ENCODE data around the gene TEX11.
"Not testable (repeated sequence)": the region's sequence is repeated elsewhere in the genome, so short reads cannot be mapped to it uniquely, and the experiment has no call there.

The TEX11 gene

GRCh38 chrX:70587158-70587557 lies 321.4 kb downstream of the TEX11 start:
- not testable (repeated sequence) for DNase-seq (ENCODE audit: low spot score)

GRCh38 chrX:70577442-70577841 lies 331.1 kb downstream of the TEX11 start:
- no peak for DNase-seq (ENCODE audit: low spot score)

- DNase-seq (ENCODE audit: low spot score) = not testable (repeated sequence)
These were observed 338.5 kb downstream of the TEX11 start for GRCh38 chrX:70569922-70570576.

GRCh38 chrX:70554948-70555347 lies 353.6 kb downstream of the TEX11 start:
- DNase-seq (ENCODE audit: low spot score) = no peak

GRCh38 chrX:70554523-70554922 lies 354.0 kb downstream of the TEX11 start:
- no peak for DNase-seq (ENCODE audit: low spot score)

- DNase-seq (ENCODE audit: low spot score) = no peak
These were observed 354.4 kb downstream of the TEX11 start for GRCh38 chrX:70554081-70554480.

GRCh38 chrX:70553516-70553915 lies 355.0 kb downstream of the TEX11 start:
- DNase-seq (ENCODE audit: low spot score) = no peak

- DNase-seq (ENCODE audit: low spot score) = no peak
These were observed 356.3 kb downstream of the TEX11 start for GRCh38 chrX:70552130-70552704.

GRCh38 chrX:70549429-70549828 lies 359.1 kb downstream of the TEX11 start:
- DNase-seq (ENCODE audit: low spot score) = no peak

GRCh38 chrX:70535198-70535597 lies 373.3 kb downstream of the TEX11 start:
- no peak for DNase-seq (ENCODE audit: low spot score)

- no peak for DNase-seq (ENCODE audit: low spot score)
These were observed 380.7 kb downstream of the TEX11 start for GRCh38 chrX:70527610-70528345.

- DNase-seq (ENCODE audit: low spot score) = no peak
These were observed 381.5 kb downstream of the TEX11 start for GRCh38 chrX:70527053-70527452.

- no peak for DNase-seq (ENCODE audit: low spot score)
These were observed 382.8 kb downstream of the TEX11 start for GRCh38 chrX:70525733-70526132.

GRCh38 chrX:70515692-70516091 lies 392.8 kb downstream of the TEX11 start:
- not testable (repeated sequence) for DNase-seq (ENCODE audit: low spot score)

- DNase-seq (ENCODE audit: low spot score) = not testable (repeated sequence)
These were observed 393.2 kb downstream of the TEX11 start for GRCh38 chrX:70515270-70515669.

GRCh38 chrX:70509078-70509477 lies 399.4 kb downstream of the TEX11 start:
- no peak for DNase-seq (ENCODE audit: low spot score)

GRCh38 chrX:70508296-70508911 lies 400.1 kb downstream of the TEX11 start:
- DNase-seq (ENCODE audit: low spot score) = no peak

- no peak for DNase-seq (ENCODE audit: low spot score)
These were observed 403.1 kb downstream of the TEX11 start for GRCh38 chrX:70505451-70505841.

- no peak for DNase-seq (ENCODE audit: low spot score)
These were observed 403.6 kb downstream of the TEX11 start for GRCh38 chrX:70504772-70505450.

- no peak for DNase-seq (ENCODE audit: low spot score)
These were observed 407.7 kb downstream of the TEX11 start for GRCh38 chrX:70500826-70501225.

- no peak for DNase-seq (ENCODE audit: low spot score)
These were observed 410.4 kb downstream of the TEX11 start for GRCh38 chrX:70498129-70498528.

- DNase-seq (ENCODE audit: low spot score) = no peak
These were observed 411.5 kb downstream of the TEX11 start for GRCh38 chrX:70497026-70497425.
